ENCODE data around the gene PRICKLE4.

PRICKLE4 gene

DNA sequence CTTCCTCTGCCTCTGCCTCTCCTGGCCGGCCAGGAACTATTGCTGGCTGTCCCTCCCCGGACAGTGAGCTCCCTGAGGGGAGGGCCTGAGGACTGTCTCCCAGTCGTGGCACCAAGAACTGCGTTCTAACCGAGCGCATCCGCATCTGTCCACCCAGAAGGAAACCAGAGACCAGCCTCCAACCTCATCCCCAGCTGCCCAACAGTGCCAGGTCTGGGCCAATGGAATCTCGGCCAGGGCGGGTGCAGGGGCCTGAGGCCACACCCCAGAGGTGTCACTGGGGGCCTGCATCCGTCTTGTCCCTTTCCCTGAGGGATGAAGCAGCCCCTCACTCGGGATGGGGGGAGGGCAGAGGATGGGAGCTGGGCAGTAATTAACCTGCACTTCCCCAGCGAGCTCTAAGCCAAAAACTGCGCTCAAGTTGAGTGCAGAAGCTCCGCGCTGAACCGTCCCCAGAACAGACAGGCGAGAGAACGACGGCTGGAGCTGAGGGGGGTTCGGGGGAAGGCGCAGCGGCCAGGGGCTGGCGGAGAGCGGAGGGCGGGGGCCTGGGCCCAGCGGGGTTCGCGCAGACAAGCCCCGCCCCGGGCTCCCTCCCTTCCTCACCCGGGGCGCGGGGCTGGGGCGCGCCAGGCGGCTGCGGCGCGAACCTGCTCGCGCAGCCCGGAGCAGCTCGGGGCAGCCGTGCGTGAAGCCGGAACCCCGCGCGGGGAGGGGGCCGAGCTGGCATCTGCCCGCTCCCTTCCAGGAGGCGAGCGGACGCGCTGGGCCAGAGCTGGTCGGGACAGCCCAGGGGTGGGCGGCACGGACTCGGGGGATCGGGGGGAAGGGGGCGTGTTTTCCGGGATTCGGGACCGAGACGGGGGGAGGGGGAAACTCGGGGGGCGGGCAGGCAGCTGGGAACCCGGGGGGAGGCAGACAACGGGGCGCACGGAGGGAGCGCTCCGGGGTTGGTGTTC lies 46.6 kb upstream of the PRICKLE4 start:
- ATAC-seq: peak; percentile 86
- TF ChIP-seq ZNF565 (CRISPR knock-in tag; conservative IDR thresholded peaks at IDR 0.05; ENCODE audit: low read depth) (no peak), ISL1 (CRISPR knock-in tag; IDR thresholded peaks at IDR 0.05) (no peak), ARNTL (CRISPR knock-in tag; IDR thresholded peaks at IDR 0.05; ENCODE audit: borderline replicate concordance, low read depth) (no peak), ESRRG (CRISPR knock-in tag; IDR thresholded peaks at IDR 0.05) (no peak), ZNF8 (CRISPR knock-in tag; IDR thresholded peaks at IDR 0.05) (no peak)

DNA sequence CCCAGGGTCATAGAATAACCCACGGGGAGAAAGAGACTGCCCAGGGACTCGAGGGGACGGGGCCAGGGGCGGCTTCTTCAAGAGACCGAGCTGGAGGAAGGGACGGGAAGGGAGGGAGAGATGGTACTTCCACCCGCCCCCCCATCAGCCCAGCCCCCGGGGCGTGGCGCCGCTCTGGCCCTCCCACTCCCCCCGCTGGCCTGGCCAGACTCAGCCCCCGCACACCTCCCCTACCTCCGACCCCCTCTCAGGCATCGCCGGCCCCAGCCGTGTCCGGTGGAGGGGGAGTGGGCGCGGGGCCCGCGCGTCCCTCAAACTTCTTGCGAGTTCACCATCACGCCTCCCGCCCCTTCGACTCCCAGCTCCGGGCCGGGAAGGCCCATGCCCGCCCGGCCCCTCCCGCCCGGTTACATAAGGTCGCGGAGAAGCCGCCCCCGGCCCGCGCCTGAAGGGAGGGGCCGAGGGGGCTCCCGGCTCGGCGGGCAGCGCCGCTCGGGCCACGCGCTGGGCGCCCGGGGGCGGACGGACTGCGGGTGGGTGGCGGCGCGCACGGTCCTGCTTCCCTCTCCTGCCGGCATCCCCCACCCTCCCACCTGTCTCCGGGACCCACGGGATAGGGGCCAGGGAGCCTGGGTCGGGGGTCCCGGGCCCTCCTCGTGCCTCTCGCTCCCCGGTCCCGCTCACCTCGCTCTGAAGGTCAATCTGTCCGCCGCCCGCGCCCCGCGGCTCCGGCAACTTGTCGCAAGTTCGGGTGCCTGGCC lies 45.7 kb upstream of the PRICKLE4 start:
- ATAC-seq: peak; percentile 61
- no peak for TF ChIP-seq TOX (CRISPR knock-in tag; IDR thresholded peaks at IDR 0.05; ENCODE audit: borderline replicate concordance)
- TF ChIP-seq, protein P1, sequence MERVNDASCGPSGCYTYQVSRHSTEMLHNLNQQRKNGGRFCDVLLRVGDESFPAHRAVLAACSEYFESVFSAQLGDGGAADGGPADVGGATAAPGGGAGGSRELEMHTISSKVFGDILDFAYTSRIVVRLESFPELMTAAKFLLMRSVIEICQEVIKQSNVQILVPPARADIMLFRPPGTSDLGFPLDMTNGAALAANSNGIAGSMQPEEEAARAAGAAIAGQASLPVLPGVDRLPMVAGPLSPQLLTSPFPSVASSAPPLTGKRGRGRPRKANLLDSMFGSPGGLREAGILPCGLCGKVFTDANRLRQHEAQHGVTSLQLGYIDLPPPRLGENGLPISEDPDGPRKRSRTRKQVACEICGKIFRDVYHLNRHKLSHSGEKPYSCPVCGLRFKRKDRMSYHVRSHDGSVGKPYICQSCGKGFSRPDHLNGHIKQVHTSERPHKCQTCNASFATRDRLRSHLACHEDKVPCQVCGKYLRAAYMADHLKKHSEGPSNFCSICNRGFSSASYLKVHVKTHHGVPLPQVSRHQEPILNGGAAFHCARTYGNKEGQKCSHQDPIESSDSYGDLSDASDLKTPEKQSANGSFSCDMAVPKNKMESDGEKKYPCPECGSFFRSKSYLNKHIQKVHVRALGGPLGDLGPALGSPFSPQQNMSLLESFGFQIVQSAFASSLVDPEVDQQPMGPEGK (CRISPR knock-in tag; IDR thresholded peaks at IDR 0.05; ENCODE audit: borderline replicate concordance): peak; percentile 35; the same call in 1 of the 2 replicates

DNA sequence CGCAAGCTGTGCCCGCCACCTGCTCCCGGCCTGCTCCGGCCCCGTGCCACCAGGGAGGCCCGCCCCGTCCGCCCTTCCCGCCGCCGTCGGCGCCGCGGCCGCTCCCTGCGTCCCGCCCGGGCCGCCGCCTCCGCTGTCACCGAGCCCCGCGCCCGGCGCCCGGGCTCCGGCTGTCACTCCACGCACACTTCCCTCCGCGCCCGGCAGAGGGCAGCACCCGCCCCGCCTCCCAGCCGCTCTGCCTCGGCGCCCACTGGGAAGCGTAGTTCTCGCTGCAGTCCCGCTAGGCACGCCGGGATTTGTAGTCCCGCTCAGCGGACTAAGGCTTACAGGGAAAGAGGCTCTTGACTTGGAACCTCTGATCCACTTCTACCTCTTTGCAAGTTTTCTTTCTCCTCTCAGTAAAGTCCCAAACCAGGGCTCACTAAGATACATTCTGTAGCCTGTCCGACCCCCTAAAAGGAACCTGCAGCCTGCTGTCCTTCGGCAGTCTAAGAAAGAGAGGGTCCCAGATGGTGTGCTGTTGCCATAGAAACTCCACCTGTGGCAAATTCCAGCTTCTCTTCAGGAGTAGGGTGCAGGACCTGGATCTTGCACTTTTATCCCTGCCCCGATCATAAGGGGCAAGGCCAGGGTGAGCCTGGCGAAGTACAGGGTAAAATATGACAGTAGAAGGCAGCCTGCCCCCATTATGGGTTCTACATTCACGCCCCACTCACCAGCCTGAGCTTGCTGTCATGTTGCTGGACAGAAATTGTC lies 45.0 kb upstream of the PRICKLE4 start, which contains the start of gene TFEB:
Gene TFEB, minus strand, starts transcription at position 182 of the 759 bp plus-strand sequence. CDS start 44,395 bp downstream, outside the sequence.
- TF ChIP-seq GLIS3 (CRISPR knock-in tag; IDR thresholded peaks at IDR 0.05) (no peak), ZFP3 (CRISPR knock-in tag; IDR thresholded peaks at IDR 0.05) (no peak), TCF4 (CRISPR knock-in tag; IDR thresholded peaks at IDR 0.05; ENCODE audit: borderline replicate concordance) (no peak), ESRRG (CRISPR knock-in tag; IDR thresholded peaks at IDR 0.05) (no peak), ZNF565 (CRISPR knock-in tag; conservative IDR thresholded peaks at IDR 0.05; ENCODE audit: low read depth) (no peak), SNAI2 (CRISPR knock-in tag; IDR thresholded peaks at IDR 0.05) (no peak)
- TF ChIP-seq, protein P2, sequence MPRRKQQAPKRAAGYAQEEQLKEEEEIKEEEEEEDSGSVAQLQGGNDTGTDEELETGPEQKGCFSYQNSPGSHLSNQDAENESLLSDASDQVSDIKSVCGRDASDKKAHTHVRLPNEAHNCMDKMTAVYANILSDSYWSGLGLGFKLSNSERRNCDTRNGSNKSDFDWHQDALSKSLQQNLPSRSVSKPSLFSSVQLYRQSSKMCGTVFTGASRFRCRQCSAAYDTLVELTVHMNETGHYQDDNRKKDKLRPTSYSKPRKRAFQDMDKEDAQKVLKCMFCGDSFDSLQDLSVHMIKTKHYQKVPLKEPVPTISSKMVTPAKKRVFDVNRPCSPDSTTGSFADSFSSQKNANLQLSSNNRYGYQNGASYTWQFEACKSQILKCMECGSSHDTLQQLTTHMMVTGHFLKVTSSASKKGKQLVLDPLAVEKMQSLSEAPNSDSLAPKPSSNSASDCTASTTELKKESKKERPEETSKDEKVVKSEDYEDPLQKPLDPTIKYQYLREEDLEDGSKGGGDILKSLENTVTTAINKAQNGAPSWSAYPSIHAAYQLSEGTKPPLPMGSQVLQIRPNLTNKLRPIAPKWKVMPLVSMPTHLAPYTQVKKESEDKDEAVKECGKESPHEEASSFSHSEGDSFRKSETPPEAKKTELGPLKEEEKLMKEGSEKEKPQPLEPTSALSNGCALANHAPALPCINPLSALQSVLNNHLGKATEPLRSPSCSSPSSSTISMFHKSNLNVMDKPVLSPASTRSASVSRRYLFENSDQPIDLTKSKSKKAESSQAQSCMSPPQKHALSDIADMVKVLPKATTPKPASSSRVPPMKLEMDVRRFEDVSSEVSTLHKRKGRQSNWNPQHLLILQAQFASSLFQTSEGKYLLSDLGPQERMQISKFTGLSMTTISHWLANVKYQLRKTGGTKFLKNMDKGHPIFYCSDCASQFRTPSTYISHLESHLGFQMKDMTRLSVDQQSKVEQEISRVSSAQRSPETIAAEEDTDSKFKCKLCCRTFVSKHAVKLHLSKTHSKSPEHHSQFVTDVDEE (CRISPR knock-in tag; IDR thresholded peaks at IDR 0.05): peak; percentile 47; the same call in 1 of the 2 replicates
- TF ChIP-seq, protein P3, sequence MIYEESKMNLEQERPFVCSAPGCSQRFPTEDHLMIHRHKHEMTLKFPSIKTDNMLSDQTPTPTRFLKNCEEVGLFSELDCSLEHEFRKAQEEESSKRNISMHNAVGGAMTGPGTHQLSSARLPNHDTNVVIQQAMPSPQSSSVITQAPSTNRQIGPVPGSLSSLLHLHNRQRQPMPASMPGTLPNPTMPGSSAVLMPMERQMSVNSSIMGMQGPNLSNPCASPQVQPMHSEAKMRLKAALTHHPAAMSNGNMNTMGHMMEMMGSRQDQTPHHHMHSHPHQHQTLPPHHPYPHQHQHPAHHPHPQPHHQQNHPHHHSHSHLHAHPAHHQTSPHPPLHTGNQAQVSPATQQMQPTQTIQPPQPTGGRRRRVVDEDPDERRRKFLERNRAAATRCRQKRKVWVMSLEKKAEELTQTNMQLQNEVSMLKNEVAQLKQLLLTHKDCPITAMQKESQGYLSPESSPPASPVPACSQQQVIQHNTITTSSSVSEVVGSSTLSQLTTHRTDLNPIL (CRISPR knock-in tag; IDR thresholded peaks at IDR 0.05; ENCODE audit: low read depth): no peak
- ATAC-seq: peak; percentile 66

DNA sequence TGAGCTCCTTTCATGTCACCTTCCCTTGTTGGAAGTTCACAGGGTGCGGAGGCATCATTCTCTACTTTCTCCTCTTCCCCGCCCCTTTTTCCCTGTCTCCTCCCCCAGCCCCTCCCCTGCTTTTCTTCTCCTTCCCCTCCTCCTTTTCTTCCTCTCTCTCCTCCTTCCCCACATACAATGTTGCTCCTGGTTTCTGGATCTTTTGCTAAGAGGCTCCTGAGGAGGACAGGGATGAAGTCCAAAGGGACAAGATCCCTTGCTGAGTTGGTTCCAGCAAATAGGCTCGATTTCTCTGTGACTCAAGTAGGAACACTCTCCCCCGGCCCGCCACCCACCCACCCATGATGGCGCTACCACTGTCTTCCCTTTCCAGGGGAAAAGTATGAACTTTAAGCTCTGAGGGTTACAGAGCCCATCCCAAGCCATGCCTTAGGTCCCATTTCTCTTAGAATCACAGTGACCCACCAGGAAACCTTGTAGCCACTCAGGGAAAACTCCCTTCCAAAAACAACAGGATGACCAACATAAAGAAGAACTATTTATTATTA lies 44.3 kb upstream of the PRICKLE4 start:
- no peak for ATAC-seq
- TF ChIP-seq, protein P3 (CRISPR knock-in tag; IDR thresholded peaks at IDR 0.05; ENCODE audit: low read depth): no peak
- TF ChIP-seq PPARA (CRISPR knock-in tag; IDR thresholded peaks at IDR 0.05; ENCODE audit: borderline replicate concordance) (no peak), ISL1 (CRISPR knock-in tag; IDR thresholded peaks at IDR 0.05) (no peak), CSDC2 (CRISPR knock-in tag; IDR thresholded peaks at IDR 0.05) (no peak), ZNF70 (CRISPR knock-in tag; IDR thresholded peaks at IDR 0.05) (no peak), OSR1 (CRISPR knock-in tag; IDR thresholded peaks at IDR 0.05) (no peak), TCF4 (CRISPR knock-in tag; IDR thresholded peaks at IDR 0.05; ENCODE audit: borderline replicate concordance) (no peak), GLIS3 (CRISPR knock-in tag; IDR thresholded peaks at IDR 0.05) (no peak), ESRRG (CRISPR knock-in tag; IDR thresholded peaks at IDR 0.05) (no peak)
- TF ChIP-seq, protein P2 (CRISPR knock-in tag; IDR thresholded peaks at IDR 0.05): no peak
- TF ChIP-seq, protein P4, sequence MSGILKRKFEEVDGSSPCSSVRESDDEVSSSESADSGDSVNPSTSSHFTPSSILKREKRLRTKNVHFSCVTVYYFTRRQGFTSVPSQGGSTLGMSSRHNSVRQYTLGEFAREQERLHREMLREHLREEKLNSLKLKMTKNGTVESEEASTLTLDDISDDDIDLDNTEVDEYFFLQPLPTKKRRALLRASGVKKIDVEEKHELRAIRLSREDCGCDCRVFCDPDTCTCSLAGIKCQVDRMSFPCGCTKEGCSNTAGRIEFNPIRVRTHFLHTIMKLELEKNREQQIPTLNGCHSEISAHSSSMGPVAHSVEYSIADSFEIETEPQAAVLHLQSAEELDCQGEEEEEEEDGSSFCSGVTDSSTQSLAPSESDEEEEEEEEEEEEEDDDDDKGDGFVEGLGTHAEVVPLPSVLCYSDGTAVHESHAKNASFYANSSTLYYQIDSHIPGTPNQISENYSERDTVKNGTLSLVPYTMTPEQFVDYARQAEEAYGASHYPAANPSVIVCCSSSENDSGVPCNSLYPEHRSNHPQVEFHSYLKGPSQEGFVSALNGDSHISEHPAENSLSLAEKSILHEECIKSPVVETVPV (CRISPR knock-in tag; IDR thresholded peaks at IDR 0.05): no peak
